HCT116 (cell line): ENCODE data around the gene GYPC.

Experiments used
- CTCF ChIP-seq, 3 experiments: fragments of 200-600 bp in 1 of 3; sonication (generic) in 1 of 3; IDR thresholded peaks in 2 of 3; conservative IDR thresholded peaks in 1 of 3; 2 replicates each; pipeline ENCODE4 v1.5.1; 2012 to 2017; ENCODE audit warnings: low read depth in 2 of 3, low read length in 2 of 3, antibody characterized with exemption in 1 of 3, borderline replicate concordance in 1 of 3, control low read depth in 1 of 3, mild to moderate bottlenecking in 1 of 3, mixed read lengths in 1 of 3, mixed run types in 1 of 3, moderate library complexity in 1 of 3; ENCODE audit not compliant: insufficient read depth in 1 of 3
- EGR1 ChIP-seq: IDR thresholded peaks from 2 replicates; pipeline ENCODE4 v1.6.1; 2012; ENCODE audit warnings: low read depth
- EZH2phosphoT487 ChIP-seq: fragments of 200-600 bp; IDR thresholded peaks from 2 replicates; pipeline ENCODE4 v1.6.1; 2018; ENCODE audit warnings: antibody characterized with exemption, borderline replicate concordance
- POLR2AphosphoS5 ChIP-seq: IDR thresholded peaks from 2 replicates; pipeline ENCODE4 v1.6.1; 2011; ENCODE audit warnings: mild to moderate bottlenecking, low read depth, low read length, moderate library complexity
- RAD21 ChIP-seq: IDR thresholded peaks from 2 replicates; pipeline ENCODE4 v1.6.1; 2012; ENCODE audit warnings: low read depth, mild to moderate bottlenecking
- ZBTB33 ChIP-seq: IDR thresholded peaks from 2 replicates; pipeline ENCODE4 v1.6.1; 2011; ENCODE audit warnings: mild to moderate bottlenecking, low read length, moderate library complexity; ENCODE audit not compliant: insufficient replicate concordance; ENCODE audit errors: extremely low read depth

GRCh38 chr2:126653109-126653508 is 2.8 kb upstream of the GYPC start:
- TF ChIP-seq RAD21 (no peak), CTCF (IDR thresholded peaks at IDR 0.05 in 2 of 3, conservative IDR thresholded peaks at IDR 0.05 in 1 of 3; ENCODE audit: borderline replicate concordance in 1 of 3, insufficient read depth in 1 of 3, low read depth in 2 of 3, low read length in 2 of 3) (no peak), EZH2phosphoT487 (no peak), EGR1 (no peak), POLR2AphosphoS5 (no peak), ZBTB33 (no peak)
